ENCODE data around the gene ACOT7. TPM values are rescaled to one million over a fixed set of nuclear protein-coding genes. Genes with fewer than 3 reads are reported as not detected.
A peak's percentile ranks its signal among the peaks of the same experiment; 100 is the strongest.
"Not testable (repeated sequence)": the region's sequence is repeated elsewhere in the genome, so short reads cannot be mapped to it uniquely, and the experiment has no call there.

The ACOT7 gene
- total RNA-seq, 1 experiment from 2014 or later: 120 TPM

DNA sequence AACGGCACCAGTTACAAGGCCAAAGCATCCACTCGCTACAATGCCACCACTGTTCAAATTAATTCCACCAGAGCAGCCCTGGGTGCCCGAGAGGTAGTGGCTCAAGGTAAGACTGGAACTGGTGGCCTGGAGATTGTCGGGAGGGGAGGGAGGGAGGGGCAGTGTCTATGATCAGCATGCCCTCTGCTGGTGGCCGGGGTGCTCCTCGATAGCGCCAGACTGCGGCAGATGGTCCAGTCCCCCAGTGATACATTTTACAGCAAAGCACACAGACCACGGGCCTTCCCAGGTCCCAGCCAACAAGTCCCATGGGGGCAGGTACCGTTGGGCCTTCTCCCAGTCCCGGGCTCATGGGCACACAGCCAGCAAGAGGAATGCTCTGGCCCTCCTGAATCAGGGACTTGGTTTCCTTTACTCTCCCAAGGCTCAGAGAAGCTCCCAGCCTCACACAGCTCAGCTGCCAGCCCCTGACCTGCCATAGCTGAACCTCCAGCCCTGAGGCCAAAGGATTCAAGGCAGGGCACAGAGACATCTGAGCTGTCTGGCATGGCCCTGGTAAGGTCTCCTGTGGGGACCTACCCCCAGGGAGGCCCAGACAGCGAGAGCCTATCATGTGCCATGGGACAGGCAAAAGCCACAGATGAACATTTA is 15.3 kb downstream of the ACOT7 start:
- no peak for DNase-seq (ENCODE audit: low read depth, low spot score)
- H3K36me3 ChIP-seq (ENCODE audit: control insufficient read depth, insufficient read depth, low read length): no peaks in the 10 kb centered on the region
- ATAC-seq: peak; percentile 88
- H3K4me1 ChIP-seq (ENCODE audit: control insufficient read depth, insufficient read depth, low read length): peaks cover 4% of the 10 kb centered on the region; the same call in 1 of the 2 replicates
- in situ Hi-C loops (cut with HindIII; ENCODE audit: low pct_unique_long_range_greater_than_20kb, low sequenced_read_pairs): no loop called here
- intact Hi-C loops (cut with micrococcal nuclease; ENCODE audit: unreplicated experiment): no loop called here
- TF ChIP-seq SIN3A (IDR thresholded peaks at IDR 0.05; ENCODE audit: borderline replicate concordance, insufficient read depth, low read depth, low read length) (no peak), POLR2AphosphoS5 (IDR thresholded peaks at IDR 0.05; ENCODE audit: low read depth, low read length) (no peak), TCF7L2 (IDR thresholded peaks at IDR 0.05; ENCODE audit: low read depth, low read length) (no peak)
- TF ChIP-seq, protein P1, sequence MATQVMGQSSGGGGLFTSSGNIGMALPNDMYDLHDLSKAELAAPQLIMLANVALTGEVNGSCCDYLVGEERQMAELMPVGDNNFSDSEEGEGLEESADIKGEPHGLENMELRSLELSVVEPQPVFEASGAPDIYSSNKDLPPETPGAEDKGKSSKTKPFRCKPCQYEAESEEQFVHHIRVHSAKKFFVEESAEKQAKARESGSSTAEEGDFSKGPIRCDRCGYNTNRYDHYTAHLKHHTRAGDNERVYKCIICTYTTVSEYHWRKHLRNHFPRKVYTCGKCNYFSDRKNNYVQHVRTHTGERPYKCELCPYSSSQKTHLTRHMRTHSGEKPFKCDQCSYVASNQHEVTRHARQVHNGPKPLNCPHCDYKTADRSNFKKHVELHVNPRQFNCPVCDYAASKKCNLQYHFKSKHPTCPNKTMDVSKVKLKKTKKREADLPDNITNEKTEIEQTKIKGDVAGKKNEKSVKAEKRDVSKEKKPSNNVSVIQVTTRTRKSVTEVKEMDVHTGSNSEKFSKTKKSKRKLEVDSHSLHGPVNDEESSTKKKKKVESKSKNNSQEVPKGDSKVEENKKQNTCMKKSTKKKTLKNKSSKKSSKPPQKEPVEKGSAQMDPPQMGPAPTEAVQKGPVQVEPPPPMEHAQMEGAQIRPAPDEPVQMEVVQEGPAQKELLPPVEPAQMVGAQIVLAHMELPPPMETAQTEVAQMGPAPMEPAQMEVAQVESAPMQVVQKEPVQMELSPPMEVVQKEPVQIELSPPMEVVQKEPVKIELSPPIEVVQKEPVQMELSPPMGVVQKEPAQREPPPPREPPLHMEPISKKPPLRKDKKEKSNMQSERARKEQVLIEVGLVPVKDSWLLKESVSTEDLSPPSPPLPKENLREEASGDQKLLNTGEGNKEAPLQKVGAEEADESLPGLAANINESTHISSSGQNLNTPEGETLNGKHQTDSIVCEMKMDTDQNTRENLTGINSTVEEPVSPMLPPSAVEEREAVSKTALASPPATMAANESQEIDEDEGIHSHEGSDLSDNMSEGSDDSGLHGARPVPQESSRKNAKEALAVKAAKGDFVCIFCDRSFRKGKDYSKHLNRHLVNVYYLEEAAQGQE (IDR thresholded peaks at IDR 0.05; ENCODE audit: insufficient read depth in 1 of 2, low read depth in 2 of 2, low read length in 1 of 2): no peak
- TF ChIP-seq, protein P2, sequence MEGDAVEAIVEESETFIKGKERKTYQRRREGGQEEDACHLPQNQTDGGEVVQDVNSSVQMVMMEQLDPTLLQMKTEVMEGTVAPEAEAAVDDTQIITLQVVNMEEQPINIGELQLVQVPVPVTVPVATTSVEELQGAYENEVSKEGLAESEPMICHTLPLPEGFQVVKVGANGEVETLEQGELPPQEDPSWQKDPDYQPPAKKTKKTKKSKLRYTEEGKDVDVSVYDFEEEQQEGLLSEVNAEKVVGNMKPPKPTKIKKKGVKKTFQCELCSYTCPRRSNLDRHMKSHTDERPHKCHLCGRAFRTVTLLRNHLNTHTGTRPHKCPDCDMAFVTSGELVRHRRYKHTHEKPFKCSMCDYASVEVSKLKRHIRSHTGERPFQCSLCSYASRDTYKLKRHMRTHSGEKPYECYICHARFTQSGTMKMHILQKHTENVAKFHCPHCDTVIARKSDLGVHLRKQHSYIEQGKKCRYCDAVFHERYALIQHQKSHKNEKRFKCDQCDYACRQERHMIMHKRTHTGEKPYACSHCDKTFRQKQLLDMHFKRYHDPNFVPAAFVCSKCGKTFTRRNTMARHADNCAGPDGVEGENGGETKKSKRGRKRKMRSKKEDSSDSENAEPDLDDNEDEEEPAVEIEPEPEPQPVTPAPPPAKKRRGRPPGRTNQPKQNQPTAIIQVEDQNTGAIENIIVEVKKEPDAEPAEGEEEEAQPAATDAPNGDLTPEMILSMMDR (IDR thresholded peaks at IDR 0.05): no peak; the same call in 1 of the 2 replicates
- no peaks in the 10 kb centered on the region for H3K9me3 ChIP-seq (ENCODE audit: control insufficient read depth, insufficient read depth, low read depth, low read length)
- ChIA-PET POLR2A (no interaction called here), CTCF (no interaction called here)
- peak overlapping the region; percentile 26; the same call in 1 of the 2 replicates for H3K27ac ChIP-seq (ENCODE audit: low read length)
- no peaks in the 10 kb centered on the region for H3K27me3 ChIP-seq (ENCODE audit: control insufficient read depth, insufficient read depth, low read length)
- no peak overlapping the region for H3K4me3 ChIP-seq (ENCODE audit: low read depth in 2 of 2, low read length in 2 of 2)
- no TSS peak for BruUV-seq (replicated peaks)

DNA sequence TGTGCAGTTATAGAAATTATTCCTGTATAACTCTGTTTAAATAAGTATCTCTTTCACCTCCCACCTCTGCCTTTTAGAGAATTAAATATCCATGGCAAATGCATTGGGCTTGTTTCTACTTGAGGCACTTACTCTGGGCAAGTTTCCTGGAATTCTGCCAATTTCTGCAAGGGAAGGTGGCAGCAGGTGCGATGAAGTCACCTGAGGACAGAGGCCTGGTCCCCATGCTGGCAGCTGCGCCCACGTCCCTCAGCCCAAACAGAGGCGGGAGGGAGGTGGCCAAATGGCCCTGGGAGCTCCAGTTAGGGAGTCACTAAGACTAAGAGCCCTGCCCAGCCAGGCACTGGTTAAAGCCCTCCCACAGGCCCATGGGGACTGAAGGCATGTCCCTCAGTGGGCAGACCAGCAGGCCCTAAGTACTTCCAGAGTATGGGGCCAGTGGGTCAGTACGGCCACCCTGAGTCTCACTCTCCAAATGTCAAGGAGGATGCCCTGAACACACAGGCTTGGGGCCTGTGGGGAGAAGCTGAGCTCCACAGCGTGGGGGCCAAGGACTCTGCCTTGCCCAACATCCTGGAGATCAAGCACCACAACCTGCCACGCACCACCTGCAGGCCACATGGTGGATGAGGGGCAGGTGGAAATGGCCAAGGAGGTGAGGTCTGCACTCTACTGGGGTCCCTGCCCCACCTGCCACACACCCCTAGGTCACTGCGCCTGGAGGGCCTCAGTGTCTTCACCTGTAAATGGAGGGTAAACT is 19.4 kb downstream of the ACOT7 start:
- H3K27me3 ChIP-seq (ENCODE audit: control insufficient read depth, insufficient read depth, low read length): no peaks in the 10 kb centered on the region
- H3K4me3 ChIP-seq (ENCODE audit: low read depth in 2 of 2, low read length in 2 of 2): no peak overlapping the region
- H3K27ac ChIP-seq (ENCODE audit: low read length): no peak overlapping the region
- intact Hi-C loops (cut with micrococcal nuclease; ENCODE audit: unreplicated experiment): no loop called here
- peaks cover 4% of the 10 kb centered on the region; the same call in 1 of the 2 replicates for H3K4me1 ChIP-seq (ENCODE audit: control insufficient read depth, insufficient read depth, low read length)
- CTCF ChIA-PET: no interaction called here
- DNase-seq (ENCODE audit: low read depth, low spot score) (no peak), ATAC-seq (no peak)
- H3K36me3 ChIP-seq (ENCODE audit: control insufficient read depth, insufficient read depth, low read length): no peaks in the 10 kb centered on the region
- POLR2A ChIA-PET: no interaction called here
- no peaks in the 10 kb centered on the region for H3K9me3 ChIP-seq (ENCODE audit: control insufficient read depth, insufficient read depth, low read depth, low read length)
- no peak for TF ChIP-seq SIN3A (IDR thresholded peaks at IDR 0.05; ENCODE audit: borderline replicate concordance, insufficient read depth, low read depth, low read length)
- TF ChIP-seq TCF7L2 (IDR thresholded peaks at IDR 0.05; ENCODE audit: low read depth, low read length): no peak
- TF ChIP-seq POLR2AphosphoS5 (IDR thresholded peaks at IDR 0.05; ENCODE audit: low read depth, low read length): no peak
- TF ChIP-seq, protein P2 (IDR thresholded peaks at IDR 0.05): no peak
- TF ChIP-seq, protein P1 (IDR thresholded peaks at IDR 0.05; ENCODE audit: insufficient read depth in 1 of 2, low read depth in 2 of 2, low read length in 1 of 2): no peak
- no TSS peak for BruUV-seq (replicated peaks)
- in situ Hi-C loops (cut with HindIII; ENCODE audit: low pct_unique_long_range_greater_than_20kb, low sequenced_read_pairs): no loop called here

DNA sequence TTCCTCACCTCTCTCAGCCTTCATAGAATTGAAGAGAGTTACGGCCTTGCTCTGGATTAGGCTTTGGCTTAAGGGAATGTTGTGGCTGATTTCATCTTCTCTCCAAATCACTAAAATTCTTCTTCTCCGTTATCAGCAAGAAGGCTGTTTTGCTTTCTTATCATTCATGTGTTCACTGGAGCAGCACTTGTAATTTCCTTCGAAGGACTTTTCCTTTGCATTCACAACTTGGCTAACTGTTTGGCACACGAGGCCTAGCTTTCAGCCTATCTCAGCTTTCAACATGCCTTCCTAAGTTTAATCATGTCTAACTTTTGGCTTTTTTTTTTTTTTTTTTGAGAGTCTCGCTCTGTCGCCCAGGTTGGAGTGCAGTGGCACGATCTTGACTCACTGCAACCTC is 21.3 kb downstream of the ACOT7 start:
- H3K27me3 ChIP-seq (ENCODE audit: control insufficient read depth, insufficient read depth, low read length); in situ Hi-C loops (cut with HindIII; ENCODE audit: low pct_unique_long_range_greater_than_20kb, low sequenced_read_pairs); H3K27ac ChIP-seq (ENCODE audit: low read length); H3K4me1 ChIP-seq (ENCODE audit: control insufficient read depth, insufficient read depth, low read length); POLR2A ChIA-PET; intact Hi-C loops (cut with micrococcal nuclease; ENCODE audit: unreplicated experiment); DNase-seq (ENCODE audit: low read depth, low spot score); H3K36me3 ChIP-seq (ENCODE audit: control insufficient read depth, insufficient read depth, low read length); H3K4me3 ChIP-seq (ENCODE audit: low read depth in 2 of 2, low read length in 2 of 2); ATAC-seq; H3K9me3 ChIP-seq (ENCODE audit: control insufficient read depth, insufficient read depth, low read depth, low read length): not testable (repeated sequence)
- CTCF ChIA-PET: interaction anchor here (0.6 to 0.7 kb wide), 4 partner anchors 16 to 29 kb away, joined by 3 to 11 read pairs (median 6); no protein-coding TSS in a partner anchor
- TSS peak; percentile 74 for BruUV-seq (replicated peaks)

Data from Panc1 (cell line).